ENCODE measurements around the gene RLN3.

- no peak for TF ChIP-seq CTCF (IDR thresholded peaks at IDR 0.05; ENCODE audit: borderline replicate concordance, extremely low read depth, low read length, poor library complexity, severe bottlenecking)
- no peak for TF ChIP-seq EZH2 (IDR thresholded peaks at IDR 0.05; ENCODE audit: borderline replicate concordance, low read depth, low read length, severe bottlenecking)
These were observed 46.5 kb upstream of the RLN3 start for GRCh38 chr19:13981467-13981866.
